DND-41 (cell line): ENCODE measurements around the gene NCKAP5L.

Experiments used
- CTCF ChIP-seq: IDR thresholded peaks from 2 replicates; pipeline ENCODE4 v1.5.1; 2012; ENCODE audit warnings: borderline replicate concordance, low read length, moderate library complexity, mild to moderate bottlenecking; ENCODE audit not compliant: poor library complexity, severe bottlenecking; ENCODE audit errors: extremely low read depth
- EZH2 ChIP-seq: IDR thresholded peaks from 3 replicates; pipeline ENCODE4 v1.6.1; 2012; ENCODE audit warnings: borderline replicate concordance, low read depth, mild to moderate bottlenecking, moderate library complexity, low read length, inconsistent platforms; ENCODE audit not compliant: severe bottlenecking

- no peak for TF ChIP-seq CTCF
- TF ChIP-seq EZH2: no peak
Measured at GRCh38 chr12:49854976-49855375, 26.8 kb upstream of the NCKAP5L start.
